AML-193 (cell line): ENCODE data around the gene TBC1D5.
"Not testable (repeated sequence)": the region's sequence is repeated elsewhere in the genome, so short reads cannot be mapped to it uniquely, and the experiment has no call there.

Experiments used
- DNase-seq, 2 experiments: peaks; one replicate each; lab custom pipeline; 2025; lab: John Stamatoyannopoulos, UW

Gene TBC1D5

GRCh38 chr3:17546500-17547255, 195.8 kb downstream of the TBC1D5 start:
- DNase-seq = no peak

DNA sequence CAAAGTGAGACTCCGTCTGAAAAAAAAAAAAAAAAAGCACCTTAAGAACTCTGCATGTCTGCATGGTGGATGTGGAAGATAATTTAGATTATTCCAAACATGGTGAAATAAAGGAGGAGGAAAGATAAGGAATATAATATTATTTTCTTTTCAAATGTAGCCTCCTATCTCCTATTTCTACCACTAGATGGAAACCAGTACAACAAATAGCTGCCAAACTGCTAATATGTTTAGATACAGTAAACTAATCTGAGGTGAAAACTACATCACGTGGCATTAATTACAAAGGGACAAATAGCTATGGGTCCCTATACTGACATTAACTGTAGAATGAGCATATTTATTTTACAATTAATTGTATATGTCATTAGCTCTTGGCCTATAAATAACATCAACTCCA, 197.8 kb downstream of the TBC1D5 start:
- peak in 1 of 2 experiments; percentile 4 for DNase-seq

DNA sequence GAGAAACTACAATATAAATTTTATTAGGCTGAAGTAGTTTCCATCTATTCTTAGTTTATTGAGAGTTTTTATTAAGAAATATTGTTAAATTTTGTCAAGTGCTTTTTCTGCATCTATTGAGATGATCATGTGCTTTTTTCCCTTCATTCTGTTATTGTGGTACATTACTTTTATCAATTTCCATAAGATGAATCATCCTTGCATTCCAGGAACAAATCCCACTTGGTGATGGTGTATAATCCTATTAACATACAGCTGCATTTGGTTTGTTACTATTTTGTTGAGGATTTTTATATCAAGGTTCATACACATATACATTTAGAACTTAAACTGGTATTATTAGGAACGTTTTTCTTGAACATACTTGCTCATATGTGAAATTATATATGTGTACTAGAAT, 199.8 kb downstream of the TBC1D5 start:
- DNase-seq = no peak

- DNase-seq = no peak
These were observed 203.0 kb downstream of the TBC1D5 start for GRCh38 chr3:17539436-17539835.

DNA sequence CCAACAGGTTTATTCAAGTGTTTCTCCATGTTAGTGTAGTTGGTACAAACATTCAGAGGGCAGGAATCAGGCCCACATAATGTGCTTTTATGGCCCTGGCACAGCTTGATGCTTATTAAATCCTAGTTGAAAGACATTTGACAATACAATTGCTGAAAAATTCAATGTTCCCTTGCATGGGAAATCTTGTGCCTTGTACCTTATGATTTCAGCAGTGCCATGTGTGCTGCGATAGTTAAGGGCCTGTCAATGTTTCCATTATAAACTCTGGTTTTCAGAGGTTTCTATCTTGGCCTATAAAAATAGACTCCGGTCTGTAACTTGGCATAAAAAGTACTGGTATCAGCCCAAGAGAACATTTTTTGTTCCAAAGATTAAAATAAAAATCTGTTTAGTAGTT, 207.2 kb downstream of the TBC1D5 start:
- DNase-seq = no peak

DNA sequence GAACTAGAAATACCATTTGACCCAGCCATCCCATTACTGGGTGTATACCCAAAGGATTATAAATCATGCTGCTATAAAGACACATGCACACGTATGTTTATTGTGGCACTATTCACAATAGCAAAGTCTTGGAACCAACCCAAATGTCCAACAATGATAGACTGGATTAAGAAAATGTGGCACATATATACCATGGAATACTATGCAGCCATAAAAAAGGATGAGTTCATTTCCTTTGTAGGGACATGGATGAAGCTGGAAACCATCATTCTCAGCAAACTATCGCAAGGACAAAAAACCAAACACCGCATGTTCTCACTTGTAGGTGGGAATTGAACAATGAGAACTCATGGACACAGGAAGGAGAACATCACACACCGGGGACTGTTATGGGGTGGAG, 210.0 kb downstream of the TBC1D5 start:
- DNase-seq = not testable (repeated sequence)

- no peak for DNase-seq
These were observed 212.8 kb downstream of the TBC1D5 start for GRCh38 chr3:17529677-17530076.

GRCh38 chr3:17518189-17519059, 224.0 kb downstream of the TBC1D5 start:
- no peak for DNase-seq

GRCh38 chr3:17515445-17516234, 226.8 kb downstream of the TBC1D5 start:
- no peak for DNase-seq

GRCh38 chr3:17514597-17514996, 227.8 kb downstream of the TBC1D5 start:
- no peak for DNase-seq

DNA sequence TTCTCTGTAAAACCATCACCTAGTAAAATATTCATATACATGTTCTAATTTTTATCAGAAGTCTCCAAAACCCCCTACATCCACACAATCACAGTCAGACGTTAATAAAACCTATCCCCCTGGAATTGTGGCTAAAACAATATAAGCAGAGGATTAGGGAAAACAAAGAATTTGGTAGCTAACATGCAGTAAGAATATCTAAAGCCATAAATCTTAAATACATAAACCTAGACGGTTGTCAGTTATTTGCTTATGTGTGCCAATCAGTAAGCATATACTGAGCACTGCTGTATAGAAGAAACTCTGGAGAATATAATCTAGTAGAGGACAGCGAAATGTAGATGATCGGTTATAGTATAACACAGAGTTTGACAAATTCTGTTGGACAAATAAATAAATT, 232.2 kb downstream of the TBC1D5 start:
- no peak for DNase-seq

- DNase-seq = no peak
These were observed 234.2 kb downstream of the TBC1D5 start for GRCh38 chr3:17508180-17508752.

DNA sequence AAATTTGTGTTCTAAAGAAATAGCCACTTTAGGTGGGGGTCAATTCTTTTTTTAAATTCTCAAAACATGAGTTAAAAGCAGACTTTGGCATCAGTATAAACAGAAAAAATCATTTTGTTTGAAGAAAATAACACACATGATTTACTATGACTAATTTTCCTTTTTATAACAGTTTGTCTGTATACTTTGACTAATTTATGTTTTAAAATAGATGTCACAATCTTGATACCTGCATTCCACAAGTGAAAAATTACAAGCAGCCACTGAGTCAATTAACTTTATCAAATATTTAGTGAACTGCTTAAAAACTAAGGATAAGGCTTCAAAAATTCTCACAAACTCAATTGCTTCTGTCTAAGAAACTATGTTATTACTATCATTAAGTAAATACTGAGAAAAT, 235.0 kb downstream of the TBC1D5 start:
- DNase-seq = no peak

DNA sequence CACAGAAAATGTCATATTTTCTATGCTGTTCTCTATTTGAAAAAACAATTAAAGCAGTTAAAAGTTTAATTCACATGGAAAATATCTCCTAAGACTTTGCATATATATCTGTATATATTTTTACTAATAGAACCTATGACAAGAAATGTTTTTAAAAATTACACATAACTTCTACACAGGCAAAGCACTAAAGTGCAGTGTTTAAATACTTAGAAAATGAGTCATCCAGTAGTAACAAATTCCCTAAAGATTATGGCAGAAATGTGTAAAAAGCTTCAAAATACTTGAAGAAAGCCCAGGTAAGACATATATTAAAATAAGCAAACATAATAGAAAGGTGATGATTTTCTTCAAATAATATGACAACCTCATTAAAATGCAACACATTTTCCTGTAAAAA, 236.6 kb downstream of the TBC1D5 start:
- DNase-seq = no peak

DNA sequence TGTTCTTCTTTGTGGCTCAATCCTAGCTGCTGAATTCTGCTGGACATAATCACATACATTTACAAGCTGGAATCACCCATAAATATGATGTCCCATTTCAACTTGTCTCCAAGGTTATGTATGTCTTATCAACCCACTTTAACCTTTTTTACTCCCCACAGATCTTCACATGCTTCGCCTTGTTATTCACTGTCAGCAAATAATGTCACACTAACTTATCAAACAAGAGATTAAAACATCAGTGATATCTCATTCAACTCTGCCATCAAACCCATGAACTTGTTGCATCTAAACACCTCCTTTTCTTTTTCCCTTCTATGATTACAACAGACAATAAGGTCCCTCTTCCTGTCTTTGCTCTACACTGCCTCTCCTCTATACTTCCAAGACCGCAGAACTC, 240.7 kb downstream of the TBC1D5 start:
- no peak for DNase-seq

GRCh38 chr3:17500618-17501017, 241.8 kb downstream of the TBC1D5 start:
- no peak for DNase-seq

- no peak for DNase-seq
These were observed 248.2 kb downstream of the TBC1D5 start for GRCh38 chr3:17494117-17494809.

GRCh38 chr3:17491601-17492000, 250.8 kb downstream of the TBC1D5 start:
- DNase-seq = no peak

DNA sequence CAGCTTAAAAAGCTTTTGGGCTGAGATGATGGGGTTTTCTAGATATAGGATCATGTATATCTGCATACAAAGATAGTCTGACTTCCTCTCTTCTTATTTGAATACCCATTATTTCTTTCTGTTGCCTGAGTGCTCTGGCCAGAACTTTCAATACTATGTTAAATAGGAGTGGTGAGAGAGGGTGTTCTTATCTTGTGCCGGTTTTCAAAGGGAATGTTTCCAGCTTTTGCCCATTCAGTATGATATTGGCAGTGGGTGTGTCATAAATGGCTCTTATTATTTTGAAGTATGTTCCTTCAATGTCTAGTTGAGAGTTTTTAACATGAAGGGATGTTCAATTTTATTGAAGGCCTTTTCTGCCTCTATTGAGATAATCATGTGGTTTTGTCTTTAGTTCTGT, 251.2 kb downstream of the TBC1D5 start:
- not testable (repeated sequence) for DNase-seq

DNA sequence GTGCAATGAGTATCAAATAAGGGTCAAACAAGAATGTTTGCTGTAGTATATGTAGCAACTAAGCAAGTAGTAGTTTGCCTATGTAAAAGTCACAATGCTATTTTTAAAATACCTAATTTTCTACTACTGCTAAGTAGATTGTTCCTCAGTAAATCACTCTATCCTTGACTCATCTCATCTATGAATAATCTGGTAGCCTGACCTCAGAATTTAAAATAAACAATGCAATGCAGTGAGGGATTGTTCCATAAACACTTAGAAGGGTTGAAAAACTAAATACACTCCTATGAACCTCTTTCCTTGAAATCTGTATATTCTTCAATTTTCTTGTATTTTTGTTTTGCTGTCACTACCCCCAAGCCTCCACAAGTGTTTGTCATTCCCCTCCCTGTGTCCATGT, 253.3 kb downstream of the TBC1D5 start:
- no peak for DNase-seq

DNA sequence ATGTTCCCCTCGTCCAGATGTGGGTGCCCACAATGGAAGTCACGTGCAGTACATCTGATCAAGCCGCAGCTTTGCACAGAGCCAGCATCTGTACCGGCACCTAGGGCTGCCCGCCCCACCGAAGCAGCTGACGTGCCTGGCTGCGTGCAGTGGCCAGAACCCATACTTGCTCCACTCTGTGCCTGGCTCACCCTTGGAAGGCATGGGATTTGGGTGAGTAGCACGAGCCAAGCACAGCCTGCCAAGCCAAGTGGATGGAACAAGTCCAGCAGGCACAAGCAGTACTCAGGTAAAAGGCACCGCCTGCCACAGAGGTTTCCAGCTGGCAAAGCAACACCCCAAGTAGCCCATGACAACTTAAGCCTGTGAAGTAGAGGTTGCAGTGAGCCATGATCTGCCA, 261.3 kb downstream of the TBC1D5 start:
- no peak for DNase-seq
